ENCODE results near the gene IER3.
"Not testable (repeated sequence)": the region's sequence is repeated elsewhere in the genome, so short reads cannot be mapped to it uniquely, and the experiment has no call there.

The IER3 gene

GRCh38 chr6:30723843-30724741 is 20.3 kb downstream of the IER3 start:
- DNase-seq (ENCODE audit: low read depth), result not testable (repeated sequence)

GRCh38 chr6:30723159-30723842 is 21.0 kb downstream of the IER3 start:
- DNase-seq (ENCODE audit: low read depth), result not testable (repeated sequence)

DNA sequence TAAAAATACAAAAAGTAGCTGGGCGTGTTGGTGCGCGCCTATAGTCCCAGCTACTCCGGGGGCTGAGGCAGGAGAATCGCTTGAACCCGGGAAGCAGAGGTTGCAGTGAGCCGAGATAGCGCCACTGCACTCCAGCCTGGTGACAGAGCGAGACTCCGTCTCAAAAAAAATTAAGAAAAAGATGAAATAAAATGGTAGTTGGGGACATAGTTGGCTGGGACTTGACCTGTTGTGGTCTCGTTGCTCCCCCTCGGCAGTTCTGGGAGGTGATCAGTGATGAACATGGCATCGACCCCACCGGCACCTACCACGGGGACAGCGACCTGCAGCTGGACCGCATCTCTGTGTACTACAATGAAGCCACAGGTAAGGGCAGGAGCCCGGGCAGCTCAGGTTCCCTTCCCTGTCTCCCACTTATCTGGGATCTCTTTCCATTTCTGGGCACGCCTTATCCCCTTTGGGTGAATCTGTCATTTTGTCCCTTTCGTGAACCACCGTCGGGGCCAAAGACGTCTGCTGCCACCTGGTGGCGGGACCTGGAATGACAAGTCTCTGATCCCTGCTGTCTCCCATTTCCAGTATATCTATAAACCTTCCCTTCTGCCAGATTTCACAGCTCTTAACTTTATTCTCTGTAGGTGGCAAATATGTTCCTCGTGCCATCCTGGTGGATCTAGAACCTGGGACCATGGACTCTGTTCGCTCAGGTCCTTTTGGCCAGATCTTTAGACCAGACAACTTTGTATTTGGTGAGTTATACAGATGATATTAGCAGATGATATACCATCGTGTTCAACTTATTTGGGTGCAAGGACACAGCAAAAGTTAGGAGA is 21.9 kb downstream of the IER3 start:
- no peak for DNase-seq (ENCODE audit: low read depth)

DNA sequence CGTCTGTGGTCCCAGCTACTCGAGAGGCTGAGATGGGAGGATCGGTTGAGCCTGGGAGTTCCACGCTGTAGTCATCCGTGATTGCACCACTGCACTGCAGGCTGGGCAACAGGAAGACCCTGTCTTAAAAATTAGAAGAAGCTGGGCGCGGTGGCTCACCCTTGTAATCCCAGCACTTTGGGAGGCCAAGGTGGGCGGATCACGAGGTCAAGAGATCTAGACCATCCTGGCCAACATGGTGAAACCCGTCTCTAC is 22.4 kb downstream of the IER3 start:
- DNase-seq (ENCODE audit: low read depth), result not testable (repeated sequence)

DNA sequence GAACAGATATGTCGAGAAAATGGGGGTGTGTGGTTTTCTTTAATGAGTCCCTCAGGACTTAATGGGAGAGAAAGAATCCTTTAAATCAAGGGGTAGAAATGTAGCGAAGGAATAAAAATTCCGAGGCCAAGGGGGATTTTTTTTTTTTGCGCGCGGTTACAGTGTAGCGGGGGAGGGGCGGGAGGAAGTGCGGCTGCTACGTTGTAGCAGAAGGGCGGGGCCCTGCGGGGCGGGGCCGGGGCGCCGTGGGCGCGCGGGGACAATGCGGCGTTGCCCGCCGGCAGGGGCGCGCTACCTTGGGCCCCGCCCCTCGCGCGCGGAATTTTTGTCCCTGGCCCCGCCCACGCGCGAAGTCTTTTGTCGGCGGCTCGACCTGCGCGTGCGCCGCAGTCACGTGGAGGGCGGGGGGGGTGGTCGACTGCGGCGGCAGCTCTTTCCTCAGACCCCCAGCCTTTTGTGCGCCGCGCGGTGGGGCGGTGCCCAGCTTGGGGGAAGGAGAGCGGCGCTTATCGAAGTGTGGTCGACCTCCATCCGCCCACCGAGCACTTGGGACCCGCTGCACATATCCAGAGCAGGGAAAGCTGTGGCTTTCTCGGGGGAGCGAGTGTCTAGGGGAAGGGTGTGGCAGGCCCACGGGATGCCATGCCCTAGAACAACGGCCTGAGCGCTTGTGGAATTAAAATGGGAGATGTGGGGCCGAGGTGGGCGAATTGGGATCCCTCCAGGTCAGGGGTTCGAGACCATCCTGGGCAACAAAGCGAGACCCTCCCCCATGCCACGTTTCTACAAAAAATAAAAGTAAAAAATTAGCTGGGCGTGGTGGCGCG is 22.9 kb downstream of the IER3 start:
- DNase-seq (ENCODE audit: low read depth), result peak; percentile 79

DNA sequence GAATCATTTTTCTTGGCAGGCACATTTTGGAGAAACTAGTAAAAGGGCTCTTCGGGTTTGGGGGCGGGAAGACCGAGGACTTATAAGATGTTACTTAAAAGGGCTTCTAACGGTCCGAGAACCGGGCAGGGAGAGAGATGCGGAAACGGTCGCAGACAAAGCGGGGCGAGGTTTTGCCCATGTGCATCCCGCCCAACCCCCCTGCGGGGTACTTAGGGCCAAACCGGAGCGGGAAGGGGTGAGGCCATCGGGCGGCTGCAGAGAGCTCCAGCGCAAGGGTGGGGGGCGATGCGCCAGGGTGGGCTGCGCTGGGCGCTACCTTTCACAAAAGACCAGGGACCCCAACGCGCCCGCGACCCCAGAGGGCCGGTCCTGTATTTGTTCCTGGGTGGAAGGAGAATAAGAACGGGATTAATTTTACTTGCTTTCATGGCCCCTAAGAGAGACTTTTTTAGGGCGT is 23.6 kb downstream of the IER3 start:
- no peak for DNase-seq (ENCODE audit: low read depth)

- peak; percentile 97 for DNase-seq (ENCODE audit: low read depth)
These were observed 24.3 kb downstream of the IER3 start, which contains the start of gene TUBB for GRCh38 chr6:30719791-30720737. TSS of gene TUBB (plus strand) at chr6:30720352. CDS start at chr6:30720507, 155 bp downstream.

- no peak for DNase-seq (ENCODE audit: low read depth)
These were observed 25.0 kb downstream of the IER3 start for GRCh38 chr6:30719356-30719755.

DNA sequence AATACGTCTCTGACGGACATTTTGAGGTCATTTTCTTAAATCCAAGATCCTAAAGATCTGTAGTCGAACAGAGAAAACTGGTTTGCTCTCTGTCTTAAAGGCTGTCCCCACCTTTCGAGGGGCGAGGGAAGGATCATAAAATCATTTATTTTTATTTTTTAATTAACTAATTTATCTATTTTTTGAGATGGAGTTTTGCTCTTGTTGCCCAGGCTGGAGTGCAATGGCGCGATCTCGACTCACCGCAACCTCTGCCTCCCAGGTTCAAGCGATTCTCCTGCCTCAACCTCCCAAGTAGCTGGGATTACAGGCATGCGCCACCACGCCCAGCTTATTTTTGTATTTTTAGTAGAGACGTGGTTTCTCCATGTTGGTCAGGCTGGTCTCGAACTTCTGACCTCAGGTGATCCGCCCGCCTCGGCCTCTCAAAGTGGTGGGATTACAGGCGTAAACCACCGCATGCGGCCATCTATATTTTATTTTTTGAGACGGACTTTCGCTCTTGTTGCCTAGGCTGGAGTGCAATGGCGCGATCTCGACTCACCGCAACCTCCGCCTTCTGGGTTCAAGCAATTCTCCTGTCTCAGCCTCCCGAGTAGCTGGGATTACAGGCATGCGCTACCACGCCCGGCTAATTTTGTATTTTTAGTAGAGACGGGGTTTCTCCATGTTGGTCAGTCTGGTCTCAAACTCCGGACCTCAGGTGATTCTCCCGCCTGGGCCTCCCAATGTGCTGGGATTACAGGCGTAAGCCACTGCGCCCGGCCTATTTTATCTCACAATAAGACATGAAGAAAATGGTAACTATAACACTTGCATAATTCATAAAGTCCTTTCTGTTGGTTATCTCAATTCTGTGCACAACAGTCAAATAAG is 26.3 kb downstream of the IER3 start:
- DNase-seq (ENCODE audit: low read depth), result not testable (repeated sequence)

- DNase-seq (ENCODE audit: low read depth), result peak; percentile 100
These were observed 27.1 kb downstream of the IER3 start, which contains the start of gene MDC1 for GRCh38 chr6:30717129-30717844. TSS of gene MDC1 (minus strand) at chr6:30717281. CDS start at chr6:30715175, 2,106 bp downstream.

DNA sequence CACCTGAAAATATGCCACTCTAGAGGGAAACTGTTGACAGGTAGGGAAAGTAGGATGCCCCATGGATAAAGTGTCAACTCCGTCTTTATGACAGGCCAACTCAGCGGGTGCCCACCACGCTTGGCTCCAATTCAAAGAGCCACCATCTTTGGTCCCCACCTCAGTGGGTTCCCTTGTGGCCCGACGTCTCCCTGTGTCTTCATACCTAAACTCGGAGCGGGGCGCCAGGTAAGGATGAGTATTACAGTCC is 27.5 kb downstream of the IER3 start:
- DNase-seq (ENCODE audit: low read depth), result no peak

- DNase-seq (ENCODE audit: low read depth), result no peak
These were observed 30.1 kb downstream of the IER3 start for GRCh38 chr6:30714263-30714662.

DNA sequence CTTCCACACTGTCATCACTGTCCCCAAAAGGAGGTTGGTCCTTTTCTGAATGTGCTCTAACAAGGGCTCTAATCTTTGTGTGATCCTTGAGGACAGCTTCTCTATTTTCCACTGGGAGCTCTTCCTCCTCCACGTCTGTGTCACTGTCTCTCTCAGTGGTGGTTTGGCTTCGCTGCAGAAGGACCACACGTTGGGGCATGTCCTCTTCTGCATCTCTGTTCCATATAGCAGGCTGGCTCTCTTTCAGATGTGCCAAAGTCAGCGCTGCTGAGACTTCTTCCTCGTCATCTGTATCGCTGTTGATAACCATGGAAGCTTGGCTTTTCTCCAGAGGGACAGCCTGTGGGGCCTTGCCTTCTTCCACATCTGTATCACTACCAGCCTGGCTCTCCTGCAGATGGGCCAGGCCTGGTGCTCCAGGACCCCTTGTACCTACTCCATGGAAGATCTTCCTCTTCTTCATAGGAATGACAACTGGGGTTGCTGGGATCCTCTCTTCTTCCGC is 31.9 kb downstream of the IER3 start:
- DNase-seq (ENCODE audit: low read depth), result no peak

DNA sequence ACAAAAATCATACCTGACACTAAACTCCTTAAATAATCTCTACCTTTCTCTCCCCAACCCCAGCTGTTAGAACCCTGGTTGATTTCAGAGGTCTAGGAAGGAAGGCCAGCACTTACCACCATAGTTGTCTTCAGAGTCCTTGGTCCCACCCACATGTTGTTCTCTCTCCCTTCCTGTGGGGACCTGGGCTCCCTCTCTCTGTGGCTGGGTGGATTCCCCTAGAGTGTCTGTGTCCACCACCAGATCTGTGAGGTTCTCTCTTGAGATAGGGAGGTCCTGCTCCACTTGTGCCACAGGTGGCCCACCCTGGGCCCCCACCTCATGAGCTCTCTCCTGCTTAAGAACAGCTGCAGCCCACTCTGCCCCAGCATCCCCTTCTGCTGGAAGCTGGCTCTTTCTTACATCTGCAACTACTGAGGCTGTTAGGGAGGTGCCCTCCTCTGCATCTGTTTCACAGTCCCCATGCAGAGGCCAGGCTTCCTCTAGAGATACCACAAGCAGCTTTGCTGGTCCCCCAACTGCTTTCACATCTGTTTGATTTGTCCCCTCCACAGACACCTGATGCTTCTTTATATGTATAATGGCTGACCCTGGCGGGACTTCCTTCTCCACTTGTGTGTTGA is 32.5 kb downstream of the IER3 start:
- DNase-seq (ENCODE audit: low read depth), result no peak

DNA sequence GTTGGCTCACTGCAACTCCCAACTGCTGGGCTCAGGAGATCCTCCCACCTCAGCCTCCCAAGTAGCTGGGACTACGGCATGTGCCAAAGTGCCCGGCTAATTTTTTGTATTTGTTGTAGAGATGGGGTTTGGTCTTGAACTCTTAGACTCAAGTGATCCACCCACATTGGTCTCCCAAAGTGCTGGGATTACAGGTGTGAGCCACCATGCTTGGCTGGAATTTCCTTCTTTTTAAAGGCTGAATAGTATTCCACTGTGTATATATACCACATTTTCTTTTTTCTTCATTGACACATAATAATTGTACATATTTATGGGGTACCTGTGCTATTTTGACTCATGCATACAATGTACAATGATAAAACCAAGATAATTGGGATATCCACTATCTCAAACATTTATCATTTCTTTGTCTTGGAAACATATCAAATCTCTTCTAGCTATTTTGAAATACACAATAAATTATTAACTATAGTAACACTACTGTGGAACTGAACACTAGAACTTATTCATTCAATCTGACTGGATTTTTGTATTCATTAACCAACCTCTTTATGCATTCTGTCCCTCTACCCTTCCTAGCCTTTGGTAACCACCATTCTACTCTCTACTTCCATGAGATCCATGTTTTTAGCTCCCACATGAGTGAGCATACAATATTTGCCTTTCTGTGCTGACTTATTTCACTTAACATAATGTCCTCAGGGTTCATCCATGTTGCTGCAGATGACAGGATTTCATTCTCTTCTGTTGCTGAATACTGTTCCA is 35.1 kb downstream of the IER3 start:
- no peak for DNase-seq (ENCODE audit: low read depth)

DNA sequence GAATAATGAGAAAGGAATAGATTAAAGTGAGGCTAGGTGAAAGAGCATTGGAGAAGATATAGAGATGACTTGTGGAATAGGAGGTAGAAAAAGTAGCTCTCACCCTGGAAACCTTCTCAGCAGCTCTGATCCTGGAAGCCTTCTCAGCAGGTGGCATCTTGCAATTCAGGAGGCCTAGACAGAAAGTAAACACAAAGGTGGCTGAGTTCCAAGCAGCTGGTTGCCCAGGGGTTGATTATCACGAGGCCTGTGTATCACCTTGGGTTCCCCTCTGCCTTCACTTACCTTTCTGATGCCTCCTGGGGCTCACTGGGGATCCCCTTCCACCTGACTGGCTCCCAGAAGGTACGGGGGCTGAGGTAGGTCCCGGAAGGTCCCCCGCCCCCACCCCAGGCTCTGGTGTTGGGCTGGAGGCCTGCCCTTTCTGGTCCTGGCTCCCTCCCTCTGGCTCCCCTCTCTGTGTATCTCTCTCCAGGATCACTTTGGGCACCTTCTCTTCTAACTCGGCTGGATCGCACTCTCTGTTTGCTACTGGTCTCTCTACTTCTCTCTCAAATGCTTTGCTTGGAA is 37.0 kb downstream of the IER3 start:
- DNase-seq (ENCODE audit: low read depth), result no peak

DNA sequence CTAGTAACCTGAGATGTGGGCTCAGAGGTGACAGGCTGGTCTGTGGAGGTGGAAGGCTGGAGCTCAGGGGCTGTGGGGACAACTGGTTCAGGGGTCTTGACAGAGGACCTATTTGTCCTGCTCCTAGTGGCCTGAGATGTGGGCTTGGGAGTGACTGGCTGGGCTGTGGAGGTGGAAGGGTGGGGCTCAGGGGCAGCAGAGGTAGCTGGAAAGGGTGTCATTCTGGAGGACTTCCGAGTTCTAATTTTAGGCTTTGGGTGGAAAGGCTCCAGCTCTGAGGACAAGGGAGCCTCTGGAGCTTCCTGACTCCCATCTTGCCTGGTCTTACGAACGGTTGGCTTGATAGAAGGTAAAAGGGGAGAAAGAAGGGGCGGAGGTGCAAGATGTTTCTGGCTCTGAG is 38.7 kb downstream of the IER3 start:
- no peak for DNase-seq (ENCODE audit: low read depth)
